SIG-M5 (cell line): ENCODE measurements around the gene FSTL4.
"Not testable (repeated sequence)": the region's sequence is repeated elsewhere in the genome, so short reads cannot be mapped to it uniquely, and the experiment has no call there.

Experiments used
- DNase-seq: peaks from one replicate; lab custom pipeline; 2025; lab: John Stamatoyannopoulos, UW

The FSTL4 gene

DNA sequence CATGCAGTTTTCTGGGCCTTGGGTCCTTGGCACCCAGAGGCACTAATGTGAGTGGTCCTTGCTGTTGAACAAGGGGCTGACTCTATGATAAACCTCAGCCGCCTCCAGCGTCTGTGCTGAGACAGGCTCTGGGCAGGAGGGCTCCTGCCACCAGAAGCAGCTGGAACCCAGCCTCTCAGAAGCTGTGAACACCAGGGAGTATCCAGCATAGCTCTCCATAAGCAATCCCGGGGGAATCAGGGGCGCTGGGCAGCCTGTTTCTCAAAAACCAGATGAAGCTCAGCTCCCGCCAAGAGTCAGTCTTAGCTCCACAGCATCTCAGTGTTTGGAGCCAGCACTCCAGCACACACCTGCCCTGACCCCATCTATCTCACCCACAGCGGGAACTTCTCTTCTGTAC, 390.3 kb downstream of the FSTL4 start:
- DNase-seq = no peak

DNA sequence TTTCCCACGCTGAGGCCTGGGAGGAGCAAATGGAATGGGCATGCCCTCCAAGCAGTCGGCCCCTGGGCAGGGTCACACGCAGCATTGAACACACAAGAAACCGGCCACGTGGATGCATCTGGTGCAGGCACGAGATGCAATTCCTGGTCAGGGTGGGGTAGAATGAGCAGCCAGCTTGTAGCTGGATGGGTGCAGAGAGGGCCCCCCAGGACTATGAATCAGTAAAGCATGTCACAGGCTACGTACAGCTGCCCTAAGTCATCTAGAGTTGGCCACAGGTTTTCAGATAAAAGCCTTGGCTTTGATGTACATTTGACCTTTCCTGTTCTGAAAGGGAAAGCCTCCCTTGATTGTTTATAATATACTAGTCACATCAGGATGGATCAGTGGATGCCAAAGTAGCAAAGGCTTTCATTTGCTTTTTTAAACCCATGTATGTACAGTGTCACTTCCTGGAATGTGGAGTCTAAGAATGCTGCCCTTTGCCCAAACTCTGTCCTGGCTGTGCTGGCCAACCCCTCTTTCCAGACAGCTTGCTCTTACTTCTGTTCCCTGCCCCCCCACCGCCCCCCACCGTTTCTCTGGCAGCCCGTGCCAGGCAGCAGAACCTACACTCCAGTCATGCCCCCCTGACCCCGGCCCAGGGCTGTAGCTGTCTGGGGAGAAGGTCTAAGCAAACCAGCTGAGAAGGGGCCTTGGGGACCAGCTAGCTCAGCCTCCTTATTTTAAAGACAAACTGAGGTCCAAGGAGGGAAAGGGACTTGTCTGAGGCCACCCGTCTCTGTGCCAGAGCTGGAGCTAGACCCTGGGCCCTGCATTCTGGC, 391.3 kb downstream of the FSTL4 start:
- no peak for DNase-seq

GRCh38 chr5:133219296-133219695, 393.0 kb downstream of the FSTL4 start:
- DNase-seq = no peak

DNA sequence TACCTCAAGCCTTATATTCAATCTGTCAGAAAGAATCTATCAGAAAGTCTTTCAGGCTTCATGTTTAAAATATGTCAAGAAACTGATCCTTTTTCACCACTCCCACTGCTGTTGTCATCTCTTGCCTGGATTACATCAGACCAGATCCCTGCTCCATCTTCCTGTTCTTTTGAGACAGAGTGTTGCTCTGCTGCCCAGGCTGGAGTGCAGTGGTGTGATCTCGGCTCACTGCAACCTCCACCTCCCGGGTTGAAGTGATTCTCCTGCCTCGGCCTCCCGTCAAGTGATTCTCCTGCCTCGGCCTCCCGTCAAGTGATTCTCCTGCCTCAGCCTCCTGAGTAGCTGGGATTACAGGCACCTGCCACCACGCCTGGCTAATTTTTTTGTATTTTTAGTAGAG, 396.2 kb downstream of the FSTL4 start:
- not testable (repeated sequence) for DNase-seq

DNA sequence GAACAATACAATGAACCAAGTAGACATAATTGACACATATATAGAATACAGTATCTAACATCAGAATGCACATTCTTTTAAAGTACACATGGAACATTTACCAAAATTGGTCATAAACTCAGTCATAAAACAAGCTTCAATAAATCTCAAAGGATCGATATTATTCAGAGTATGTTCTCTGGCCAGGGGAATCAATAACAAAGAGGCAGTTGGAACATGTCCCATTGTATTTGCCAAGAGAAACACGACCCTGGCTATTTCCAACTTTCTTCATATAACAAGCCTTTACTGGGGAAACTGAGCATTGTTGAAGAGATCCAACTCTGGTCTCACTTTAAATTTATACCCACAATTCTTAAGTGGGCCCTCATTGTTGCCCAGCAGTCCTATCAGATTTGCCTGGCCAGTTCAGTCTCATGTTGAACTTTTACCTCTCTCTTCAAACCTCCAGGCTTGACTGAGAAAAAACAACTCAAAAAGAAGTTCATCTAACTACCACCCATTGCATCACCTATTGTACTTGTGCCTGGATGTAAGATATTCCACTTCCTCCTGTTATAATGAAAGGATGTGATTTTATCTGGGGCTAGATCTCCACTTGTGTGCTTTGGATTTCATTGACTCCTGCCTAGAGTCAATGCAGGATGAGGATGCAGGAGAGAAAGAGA, 398.1 kb downstream of the FSTL4 start:
- DNase-seq = no peak

GRCh38 chr5:133205649-133206048, 406.7 kb downstream of the FSTL4 start:
- DNase-seq = no peak

DNA sequence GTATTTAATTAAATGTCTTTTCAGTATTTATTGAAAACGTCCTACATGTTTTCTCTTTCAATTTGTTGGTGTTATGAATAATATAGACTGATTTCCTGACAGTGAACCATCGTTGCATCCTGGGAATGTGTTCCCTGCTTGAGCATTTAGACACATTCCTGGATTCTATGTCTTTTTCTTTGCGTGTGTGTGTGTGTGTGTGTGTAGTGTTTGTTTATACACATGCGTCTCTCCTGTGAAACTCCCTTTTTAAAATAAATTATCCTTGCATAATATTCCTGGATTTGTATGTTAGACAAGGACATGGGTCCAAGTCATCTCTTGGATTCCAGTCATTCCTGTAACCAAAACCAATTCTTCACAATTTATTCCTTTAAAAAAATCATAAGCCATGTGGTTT, 407.1 kb downstream of the FSTL4 start:
- DNase-seq = no peak

- DNase-seq = no peak
Measured at GRCh38 chr5:133203317-133204305, 408.7 kb downstream of the FSTL4 start.

GRCh38 chr5:133202066-133202665, 410.2 kb downstream of the FSTL4 start:
- no peak for DNase-seq

DNA sequence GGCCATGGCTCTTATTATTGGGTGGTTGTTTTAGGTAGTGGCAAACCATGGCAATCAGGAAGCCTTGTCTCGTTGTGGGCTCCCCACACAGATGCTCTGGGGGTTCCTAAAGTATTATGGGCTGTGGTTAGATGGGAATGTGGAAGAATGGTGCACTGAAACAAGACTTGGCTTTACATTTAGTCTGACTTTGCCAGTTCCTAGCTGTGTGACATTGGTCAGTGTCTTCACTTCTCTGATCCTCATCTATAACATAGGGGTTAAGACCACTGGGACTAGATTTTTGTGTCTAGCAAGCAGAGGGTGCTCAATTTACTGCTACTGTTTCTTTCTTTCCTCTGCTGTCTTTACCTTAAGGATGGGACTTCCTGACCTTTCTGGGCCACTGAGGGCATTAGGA, 411.0 kb downstream of the FSTL4 start:
- no peak for DNase-seq

- no peak for DNase-seq
Measured at GRCh38 chr5:133200256-133200655, 412.1 kb downstream of the FSTL4 start.

GRCh38 chr5:133199417-133200178, 412.7 kb downstream of the FSTL4 start:
- DNase-seq = no peak

- no peak for DNase-seq
Measured at GRCh38 chr5:133198511-133198910, 413.8 kb downstream of the FSTL4 start.

DNA sequence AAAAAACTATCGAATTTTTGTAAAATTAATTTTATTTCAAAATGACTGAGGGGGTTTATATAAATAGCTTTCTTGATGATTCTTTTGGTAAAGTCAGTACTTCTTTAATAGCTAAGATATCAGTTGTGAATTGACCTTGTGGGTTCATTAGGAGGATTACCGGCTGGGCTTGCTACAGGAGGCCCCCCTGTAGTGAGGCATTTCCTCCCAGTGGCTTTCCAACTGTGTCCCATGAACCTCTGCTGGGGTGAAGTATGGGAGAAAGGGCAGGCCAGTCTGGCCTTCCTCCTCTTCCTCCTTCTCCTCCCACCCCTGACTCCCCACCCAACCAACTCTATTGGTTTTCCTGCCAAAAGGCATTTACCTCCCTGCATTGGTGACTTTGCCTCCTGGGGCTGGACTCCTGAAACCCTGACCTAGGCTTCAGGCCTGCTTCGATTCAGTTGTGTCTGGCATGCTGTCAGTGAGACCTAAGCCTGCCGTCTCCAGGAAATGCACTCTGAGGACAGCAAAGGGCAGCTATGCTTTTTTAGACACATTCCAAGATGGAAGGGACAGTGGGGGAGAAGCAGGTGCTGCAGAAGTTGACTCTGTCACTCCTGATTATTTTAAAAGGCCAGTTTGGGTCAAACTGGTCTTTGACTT, 415.8 kb downstream of the FSTL4 start:
- DNase-seq = no peak

DNA sequence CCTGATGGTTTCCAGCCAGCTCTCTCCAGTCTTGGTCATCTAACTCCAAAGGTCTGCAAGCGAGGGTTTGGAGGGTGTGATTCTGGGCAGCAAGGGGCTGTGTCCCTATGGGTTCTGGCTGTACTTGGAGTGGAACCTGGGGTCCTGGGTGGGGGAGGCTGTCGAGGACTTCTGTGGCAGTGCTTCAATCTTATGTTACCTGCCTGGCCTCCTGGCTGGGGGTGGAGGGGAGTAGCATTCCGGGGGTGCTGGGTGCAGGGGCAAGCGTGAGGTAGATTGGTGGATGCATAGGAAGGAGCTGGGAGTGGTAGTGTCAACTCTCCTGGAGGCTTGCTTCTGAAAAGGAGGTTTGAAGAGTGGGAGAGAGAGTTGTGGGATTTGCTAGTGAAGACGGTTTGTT, 417.1 kb downstream of the FSTL4 start:
- no peak for DNase-seq

DNA sequence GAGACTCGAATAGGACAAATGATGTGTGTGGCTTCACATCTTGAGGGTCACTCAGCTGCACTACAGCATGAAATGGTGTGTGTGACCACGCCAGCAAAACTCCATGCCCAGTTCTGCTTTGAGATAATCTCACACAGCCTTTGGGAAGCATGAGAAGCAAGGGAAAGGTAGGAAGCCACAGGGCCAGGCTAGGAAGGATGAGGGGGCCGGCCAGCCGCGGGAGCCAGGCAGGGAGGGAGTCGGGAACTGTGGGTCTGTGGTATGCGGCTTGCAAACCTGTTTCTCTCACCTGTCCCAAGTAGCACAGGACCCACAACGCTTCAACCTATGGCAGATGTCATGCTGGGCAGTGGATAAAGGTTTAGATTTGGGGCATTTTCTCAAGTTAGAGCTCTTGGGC, 418.5 kb downstream of the FSTL4 start:
- no peak for DNase-seq

GRCh38 chr5:133192716-133193115, 419.6 kb downstream of the FSTL4 start:
- DNase-seq = no peak

DNA sequence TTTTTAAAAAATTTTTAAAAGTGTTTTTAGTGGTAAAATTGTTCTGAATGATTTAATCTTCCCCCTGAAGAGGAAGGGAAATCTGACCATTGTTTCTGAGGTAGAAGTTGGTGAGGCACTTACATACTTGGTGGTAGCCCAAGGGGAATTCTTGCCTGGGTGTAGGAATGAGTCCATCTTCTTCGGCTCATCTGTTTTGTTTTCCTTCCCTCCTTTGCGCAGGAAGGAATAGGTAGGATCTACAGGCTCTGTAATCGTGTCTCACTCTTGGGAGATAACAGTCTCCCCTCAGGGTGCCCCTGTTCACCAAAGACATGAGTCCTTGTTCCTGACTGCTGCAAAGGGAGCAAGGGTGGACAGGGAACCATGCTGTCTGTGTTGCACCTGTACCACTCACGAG, 422.5 kb downstream of the FSTL4 start:
- DNase-seq = no peak

DNA sequence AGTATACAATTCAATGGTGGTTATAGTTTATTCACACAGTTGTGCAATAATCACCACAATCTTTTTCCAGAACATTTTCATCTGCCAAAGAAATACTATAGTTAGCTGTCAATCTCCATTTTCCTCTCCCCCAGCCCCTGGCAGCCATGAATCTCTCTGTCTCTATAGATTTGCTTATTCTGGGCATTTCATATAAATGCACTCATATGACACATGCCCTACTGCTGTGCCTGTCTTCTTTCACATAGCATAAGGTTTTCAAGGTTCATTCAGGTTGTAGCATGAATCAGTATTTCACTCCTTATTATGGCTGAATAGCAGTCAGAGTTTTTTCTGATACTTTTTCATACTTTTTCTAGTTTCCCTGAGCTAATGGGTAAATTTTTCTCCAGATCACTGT, 432.9 kb downstream of the FSTL4 start:
- no peak for DNase-seq

DNA sequence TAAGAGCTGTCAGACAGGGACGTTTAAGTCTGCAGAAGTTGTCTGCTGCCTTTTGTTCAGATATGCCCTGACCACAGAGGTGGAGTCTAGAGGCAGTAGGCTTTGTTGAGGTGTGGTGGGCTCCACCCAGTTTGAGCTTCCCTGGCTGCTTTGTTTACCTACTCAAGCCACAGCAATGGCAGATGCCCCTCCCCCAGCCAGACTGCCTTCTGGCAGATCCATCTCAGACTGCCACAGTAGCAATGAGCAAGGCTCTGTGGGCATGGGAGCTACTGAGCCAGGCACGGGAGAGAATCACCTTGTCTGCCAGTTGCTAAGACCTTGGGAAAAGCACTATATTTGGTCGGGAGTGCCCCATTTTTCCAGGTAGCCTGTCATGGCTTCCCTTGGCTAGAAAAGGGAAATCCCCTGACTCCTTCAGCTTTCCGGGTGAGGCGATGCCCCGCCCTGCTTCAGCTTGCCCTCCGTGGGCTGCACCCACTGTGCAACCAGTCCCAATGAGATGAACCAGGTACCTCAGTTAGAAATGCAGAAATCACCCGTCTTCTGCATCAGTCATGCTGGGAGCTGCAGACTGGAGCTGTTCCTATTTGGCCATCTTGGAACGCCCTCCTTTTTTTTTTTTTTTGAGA, 441.5 kb downstream of the FSTL4 start:
- DNase-seq = not testable (repeated sequence)
